Panc1 (cell line): ENCODE measurements around the gene CLCN1. TPM values are rescaled to one million over a fixed set of nuclear protein-coding genes. Genes with fewer than 3 reads are reported as not detected.

ENCODE experiments used
- ATAC-seq: fragments of 200-7000 bp; cut with Tn5 transposase; 2 replicates; pipeline ENCODE4 v1.9.1; 2020; ENCODE audit warnings: mild to moderate bottlenecking, moderate library complexity
- BruUV-seq: library from RNA; stranded (reverse); fragments of 400-500 nt; replicated peaks from 2 replicates; lab custom pipeline; 2021; lab: Mats Ljungman, UMichigan
- CTCF ChIA-PET: fragments of 300-600 bp; sonication (Branson Sonifier 250); formaldehyde crosslinking; loops from one replicate; lab custom pipeline; 2022; ENCODE audit warnings: antibody characterized with exemption; lab: Charles Lee
- POLR2A ChIA-PET: fragments of 300-600 bp; sonication (Branson Sonifier 250); formaldehyde crosslinking; loops from one replicate; lab custom pipeline; 2022; ENCODE audit warnings: antibody characterized with exemption; lab: Charles Lee
- DNase-seq: peaks from one replicate; pipeline ENCODE4 v3.0.0-alpha.2; 2010; ENCODE audit warnings: low read depth, low spot score
- H3K27ac ChIP-seq: 2 replicates; pipeline ENCODE4 v1.5.1; 2011; ENCODE audit warnings: mild to moderate bottlenecking, low read length, inconsistent platforms
- H3K27me3 ChIP-seq: fragments of 200-500 bp; sonication (Bioruptor generic); 2 replicates; pipeline ENCODE4 v1.6.0; 2014; ENCODE audit warnings: low read length, inconsistent platforms; ENCODE audit not compliant: control insufficient read depth, insufficient read depth
- H3K36me3 ChIP-seq: fragments of 200-500 bp; sonication (Bioruptor generic); 2 replicates; pipeline ENCODE4 v1.5.1; 2014; ENCODE audit warnings: inconsistent platforms, mild to moderate bottlenecking, low read length, moderate library complexity; ENCODE audit not compliant: control insufficient read depth, insufficient read depth
- H3K4me1 ChIP-seq: 2 replicates; pipeline ENCODE4 v1.5.1; 2011; ENCODE audit warnings: inconsistent platforms, mild to moderate bottlenecking, low read length, moderate library complexity; ENCODE audit not compliant: control insufficient read depth, insufficient read depth
- H3K4me3 ChIP-seq, 2 experiments: 2 replicates each; pipeline ENCODE4 v1.5.1; 2011 to 2012; ENCODE audit warnings: low read depth in 2 of 2, low read length in 2 of 2, mild to moderate bottlenecking in 2 of 2, inconsistent platforms in 1 of 2, moderate library complexity in 1 of 2
- H3K9me3 ChIP-seq: fragments of 200-500 bp; sonication (Bioruptor generic); 2 replicates; pipeline ENCODE4 v1.5.1; 2014; ENCODE audit warnings: low read depth, mild to moderate bottlenecking, inconsistent platforms, low read length, moderate library complexity; ENCODE audit not compliant: control insufficient read depth, insufficient read depth
- POLR2AphosphoS5 ChIP-seq: IDR thresholded peaks from 2 replicates; pipeline ENCODE4 v1.6.1; 2012; ENCODE audit warnings: mild to moderate bottlenecking, low read depth, low read length, moderate library complexity
- REST ChIP-seq, 2 experiments: IDR thresholded peaks; 2 replicates each; pipeline ENCODE4 v1.6.1; 2011 to 2012; ENCODE audit warnings: low read depth in 2 of 2, control low read depth in 1 of 2, low read length in 1 of 2, mild to moderate bottlenecking in 1 of 2, moderate library complexity in 1 of 2; ENCODE audit not compliant: insufficient read depth in 1 of 2
- SIN3A ChIP-seq: IDR thresholded peaks from 2 replicates; pipeline ENCODE4 v1.6.1; 2012; ENCODE audit warnings: low read depth, mild to moderate bottlenecking, low read length, moderate library complexity, borderline replicate concordance; ENCODE audit not compliant: insufficient read depth
- TCF7L2 ChIP-seq: IDR thresholded peaks from 2 replicates; pipeline ENCODE4 v1.6.1; 2011; ENCODE audit warnings: mild to moderate bottlenecking, low read depth, low read length, inconsistent platforms
- in situ Hi-C: cut with HindIII; loops from 2 replicates; pipeline ENCODE4 v1.10.0; 2016; ENCODE audit warnings: low sequenced_read_pairs, low pct_unique_long_range_greater_than_20kb
- intact Hi-C: fragments of 100-400 bp; cut with micrococcal nuclease; formaldehyde crosslinking; loops from one replicate; pipeline ENCODE4 v1.10.0; 2022; ENCODE audit not compliant: unreplicated experiment
- total RNA-seq: library from RNA; stranded (reverse); gene quantifications from one replicate; pipeline ENCODE4 v1.2.1, GENCODE V29; 2021; ENCODE audit not compliant: unreplicated experiment
- TF ChIP-seq, protein P1 (sequence below): fragments of 450-650 bp; IDR thresholded peaks from 2 replicates; pipeline ENCODE4 v1.5.1; 2017; ENCODE audit warnings: mild to moderate bottlenecking

Gene CLCN1
- total RNA-seq, 1 experiment from 2014 or later = 0.15 TPM

DNA sequence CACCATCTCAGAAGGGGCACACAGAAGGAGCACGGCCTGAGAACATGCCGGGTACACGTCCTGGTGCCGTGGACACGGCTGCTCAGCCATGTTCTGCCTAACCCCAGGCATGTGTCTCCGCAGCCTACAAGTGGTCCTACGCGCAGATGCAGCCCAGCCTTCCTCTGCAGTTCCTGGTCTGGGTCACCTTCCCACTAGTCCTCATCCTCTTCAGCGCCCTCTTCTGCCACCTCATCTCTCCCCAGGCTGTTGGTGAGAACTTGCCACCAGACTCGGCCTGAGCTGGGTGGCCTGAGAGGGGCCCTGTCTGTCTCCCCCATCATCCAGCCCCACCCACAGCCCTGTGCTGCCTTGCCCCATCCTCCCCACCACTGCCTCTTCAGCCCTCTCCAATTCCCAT is 5.3 kb downstream of the CLCN1 start:
- no peaks in the 10 kb centered on the region for H3K9me3 ChIP-seq
- H3K4me1 ChIP-seq = no peaks in the 10 kb centered on the region
- TF ChIP-seq REST (IDR thresholded peaks at IDR 0.05; ENCODE audit: insufficient read depth in 1 of 2, low read depth in 2 of 2, low read length in 1 of 2) (no peak), TCF7L2 (no peak), SIN3A (no peak)
- TF ChIP-seq, protein P1, sequence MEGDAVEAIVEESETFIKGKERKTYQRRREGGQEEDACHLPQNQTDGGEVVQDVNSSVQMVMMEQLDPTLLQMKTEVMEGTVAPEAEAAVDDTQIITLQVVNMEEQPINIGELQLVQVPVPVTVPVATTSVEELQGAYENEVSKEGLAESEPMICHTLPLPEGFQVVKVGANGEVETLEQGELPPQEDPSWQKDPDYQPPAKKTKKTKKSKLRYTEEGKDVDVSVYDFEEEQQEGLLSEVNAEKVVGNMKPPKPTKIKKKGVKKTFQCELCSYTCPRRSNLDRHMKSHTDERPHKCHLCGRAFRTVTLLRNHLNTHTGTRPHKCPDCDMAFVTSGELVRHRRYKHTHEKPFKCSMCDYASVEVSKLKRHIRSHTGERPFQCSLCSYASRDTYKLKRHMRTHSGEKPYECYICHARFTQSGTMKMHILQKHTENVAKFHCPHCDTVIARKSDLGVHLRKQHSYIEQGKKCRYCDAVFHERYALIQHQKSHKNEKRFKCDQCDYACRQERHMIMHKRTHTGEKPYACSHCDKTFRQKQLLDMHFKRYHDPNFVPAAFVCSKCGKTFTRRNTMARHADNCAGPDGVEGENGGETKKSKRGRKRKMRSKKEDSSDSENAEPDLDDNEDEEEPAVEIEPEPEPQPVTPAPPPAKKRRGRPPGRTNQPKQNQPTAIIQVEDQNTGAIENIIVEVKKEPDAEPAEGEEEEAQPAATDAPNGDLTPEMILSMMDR = no peak
- H3K36me3 ChIP-seq = no peaks in the 10 kb centered on the region
- H3K27ac ChIP-seq = no peak overlapping the region
- DNase-seq (no peak), ATAC-seq (no peak)
- no peaks in the 10 kb centered on the region; the same call in 1 of the 2 replicates for H3K27me3 ChIP-seq
- ChIA-PET POLR2A (no interaction called here), CTCF (no interaction called here)
- H3K4me3 ChIP-seq = no peak overlapping the region
- in situ Hi-C loops = no loop called here
- intact Hi-C loops = no loop called here
- no TSS peak for BruUV-seq

DNA sequence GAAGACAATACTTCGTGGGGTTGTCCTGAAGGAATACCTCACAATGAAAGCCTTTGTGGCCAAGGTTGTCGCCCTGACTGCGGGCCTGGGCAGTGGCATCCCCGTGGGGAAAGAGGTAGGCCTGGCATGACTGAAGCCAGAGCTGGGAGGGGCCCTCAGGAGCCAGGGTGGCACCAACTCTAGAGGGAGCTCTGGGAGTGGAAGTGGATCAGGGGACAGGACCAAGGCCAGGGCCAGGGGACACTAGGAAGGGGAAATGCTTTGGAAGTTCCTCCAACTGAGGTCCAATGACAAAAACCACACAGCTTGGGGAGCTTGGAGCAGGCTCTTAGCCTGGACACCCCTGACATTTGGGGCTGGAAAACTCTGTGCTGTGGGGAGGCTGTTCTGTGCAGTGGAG is 5.8 kb downstream of the CLCN1 start:
- H3K27ac ChIP-seq = no peak overlapping the region
- TF ChIP-seq POLR2AphosphoS5 (no peak), SIN3A (no peak), TCF7L2 (no peak), REST (IDR thresholded peaks at IDR 0.05; ENCODE audit: insufficient read depth in 1 of 2, low read depth in 2 of 2, low read length in 1 of 2) (peak; percentile 76 to 81)
- TF ChIP-seq, protein P1 = peak; percentile 58
- intact Hi-C loops = no loop called here
- H3K4me3 ChIP-seq = no peak overlapping the region
- peak; percentile 65; the same call in 1 of the 2 replicates for ATAC-seq
- in situ Hi-C loops = no loop called here
- no peaks in the 10 kb centered on the region for H3K4me1 ChIP-seq
- H3K27me3 ChIP-seq = no peaks in the 10 kb centered on the region; the same call in 1 of the 2 replicates
- POLR2A ChIA-PET = no interaction called here
- CTCF ChIA-PET = interaction anchor here (0.6 kb wide), 2 partner anchors 48 to 95 kb away, joined by 3 read pairs; no protein-coding TSS in a partner anchor
- no peaks in the 10 kb centered on the region for H3K9me3 ChIP-seq
- BruUV-seq = no TSS peak
- no peaks in the 10 kb centered on the region for H3K36me3 ChIP-seq
- DNase-seq = no peak
